ENCODE results near the gene TRMT61A.

The TRMT61A gene

GRCh38 chr14:103561381-103562178 lies 32.6 kb downstream of the TRMT61A start:
- peak overlapping the region; percentile 99 for H3K4me3 ChIP-seq (ENCODE audit: extremely low read depth, insufficient read depth, low read length, poor library complexity, severe bottlenecking)
- no peaks in the 10 kb centered on the region for H3K9me3 ChIP-seq (ENCODE audit: control insufficient read depth, low read length)
- H3K36me3 ChIP-seq (ENCODE audit: control insufficient read depth, insufficient read depth, low read length), result peaks cover 42% of the 10 kb centered on the region
- 6 to 7% methylated on average over 23 to 31 of the region's 36 CpGs for WGBS, 2 experiments (ENCODE audit: insufficient coverage in 2 of 2)
- peaks cover 15% of the 10 kb centered on the region for H3K4me1 ChIP-seq (ENCODE audit: control insufficient read depth, insufficient read depth, low read length, poor library complexity, severe bottlenecking)
- peak overlapping the region; percentile 97 for H3K27ac ChIP-seq (ENCODE audit: low read depth, low read length, severe bottlenecking)

GRCh38 chr14:103562179-103562428 lies 33.1 kb downstream of the TRMT61A start:
- Histone ChIP-seq H3K4me1 (ENCODE audit: control insufficient read depth, insufficient read depth, low read length, poor library complexity, severe bottlenecking) (peaks cover 15% of the 10 kb centered on the region), H3K9me3 (ENCODE audit: control insufficient read depth, low read length) (no peaks in the 10 kb centered on the region), H3K27ac (ENCODE audit: low read depth, low read length, severe bottlenecking) (peak overlapping the region; percentile 97), H3K4me3 (ENCODE audit: extremely low read depth, insufficient read depth, low read length, poor library complexity, severe bottlenecking) (peak overlapping the region; percentile 99), H3K36me3 (ENCODE audit: control insufficient read depth, insufficient read depth, low read length) (peaks cover 42% of the 10 kb centered on the region)
- WGBS, 2 experiments (ENCODE audit: insufficient coverage in 2 of 2), result 0% methylated on average over 20 to 23 of the region's 25 CpGs

- H3K4me1 ChIP-seq (ENCODE audit: control insufficient read depth, insufficient read depth, low read length, poor library complexity, severe bottlenecking), result peaks cover 15% of the 10 kb centered on the region
- peaks cover 40% of the 10 kb centered on the region for H3K36me3 ChIP-seq (ENCODE audit: control insufficient read depth, insufficient read depth, low read length)
- 0% methylated on average over 87 to 91 of the region's 109 CpGs for WGBS, 2 experiments (ENCODE audit: insufficient coverage in 2 of 2)
- peak within 1 kb of the TSS; percentile 97 for H3K27ac ChIP-seq (ENCODE audit: low read depth, low read length, severe bottlenecking)
- no peaks in the 10 kb centered on the region for H3K9me3 ChIP-seq (ENCODE audit: control insufficient read depth, low read length)
- H3K4me3 ChIP-seq (ENCODE audit: extremely low read depth, insufficient read depth, low read length, poor library complexity, severe bottlenecking), result peak within 1 kb of the TSS; percentile 99
Observed at GRCh38 chr14:103562429-103563225, 33.6 kb downstream of the TRMT61A start, which contains the start of the genes BAG5 and COA8. Gene BAG5 (minus strand): TSS chr14:103562657. CDS start chr14:103561164, 1,493 bp downstream. Gene COA8 (plus strand): TSS chr14:103562960. CDS start chr14:103563002, 42 bp downstream.

- WGBS, 2 experiments (ENCODE audit: insufficient coverage in 2 of 2), result 2% methylated on average over 19 to 21 of the region's 22 CpGs
- peaks cover 16% of the 10 kb centered on the region for H3K4me1 ChIP-seq (ENCODE audit: control insufficient read depth, insufficient read depth, low read length, poor library complexity, severe bottlenecking)
- H3K9me3 ChIP-seq (ENCODE audit: control insufficient read depth, low read length), result no peaks in the 10 kb centered on the region
- peaks cover 37% of the 10 kb centered on the region for H3K36me3 ChIP-seq (ENCODE audit: control insufficient read depth, insufficient read depth, low read length)
- H3K4me3 ChIP-seq (ENCODE audit: extremely low read depth, insufficient read depth, low read length, poor library complexity, severe bottlenecking), result peak overlapping the region; percentile 99
- H3K27ac ChIP-seq (ENCODE audit: low read depth, low read length, severe bottlenecking), result no peak overlapping the region
Observed at GRCh38 chr14:103563226-103563620, 34.2 kb downstream of the TRMT61A start.

GRCh38 chr14:103563844-103564505 lies 35.0 kb downstream of the TRMT61A start:
- Histone ChIP-seq H3K27ac (ENCODE audit: low read depth, low read length, severe bottlenecking) (no peak overlapping the region), H3K4me1 (ENCODE audit: control insufficient read depth, insufficient read depth, low read length, poor library complexity, severe bottlenecking) (peaks cover 12% of the 10 kb centered on the region), H3K9me3 (ENCODE audit: control insufficient read depth, low read length) (no peaks in the 10 kb centered on the region), H3K36me3 (ENCODE audit: control insufficient read depth, insufficient read depth, low read length) (peaks cover 31% of the 10 kb centered on the region), H3K4me3 (ENCODE audit: extremely low read depth, insufficient read depth, low read length, poor library complexity, severe bottlenecking) (peak overlapping the region; percentile 99)
- 71 to 77% methylated on average over 17 to 19 of the region's 21 CpGs for WGBS, 2 experiments (ENCODE audit: insufficient coverage in 2 of 2)

GRCh38 chr14:103568952-103569351 lies 40.0 kb downstream of the TRMT61A start:
- Histone ChIP-seq H3K27ac (ENCODE audit: low read depth, low read length, severe bottlenecking) (peak overlapping the region; percentile 54), H3K9me3 (ENCODE audit: control insufficient read depth, low read length) (no peaks in the 10 kb centered on the region), H3K4me1 (ENCODE audit: control insufficient read depth, insufficient read depth, low read length, poor library complexity, severe bottlenecking) (peaks cover 15% of the 10 kb centered on the region), H3K4me3 (ENCODE audit: extremely low read depth, insufficient read depth, low read length, poor library complexity, severe bottlenecking) (no peak overlapping the region), H3K36me3 (ENCODE audit: control insufficient read depth, insufficient read depth, low read length) (peaks cover 33% of the 10 kb centered on the region)
- WGBS, 2 experiments (ENCODE audit: insufficient coverage in 2 of 2), result 41 to 46% methylated on average over 5 of the region's 8 CpGs

- Histone ChIP-seq H3K4me3 (ENCODE audit: extremely low read depth, insufficient read depth, low read length, poor library complexity, severe bottlenecking) (no peak overlapping the region), H3K36me3 (ENCODE audit: control insufficient read depth, insufficient read depth, low read length) (peaks cover 38% of the 10 kb centered on the region), H3K4me1 (ENCODE audit: control insufficient read depth, insufficient read depth, low read length, poor library complexity, severe bottlenecking) (peaks cover 11% of the 10 kb centered on the region), H3K27ac (ENCODE audit: low read depth, low read length, severe bottlenecking) (peak overlapping the region; percentile 54), H3K9me3 (ENCODE audit: control insufficient read depth, low read length) (no peaks in the 10 kb centered on the region)
- WGBS, 2 experiments (ENCODE audit: insufficient coverage in 2 of 2), result 69 to 82% methylated on average over 7 to 9 of the region's 11 CpGs
Observed at GRCh38 chr14:103569408-103569807, 40.4 kb downstream of the TRMT61A start.

- Histone ChIP-seq H3K4me3 (ENCODE audit: extremely low read depth, insufficient read depth, low read length, poor library complexity, severe bottlenecking) (no peak overlapping the region), H3K36me3 (ENCODE audit: control insufficient read depth, insufficient read depth, low read length) (peaks cover 57% of the 10 kb centered on the region), H3K27ac (ENCODE audit: low read depth, low read length, severe bottlenecking) (no peak overlapping the region), H3K4me1 (ENCODE audit: control insufficient read depth, insufficient read depth, low read length, poor library complexity, severe bottlenecking) (peaks cover 21% of the 10 kb centered on the region), H3K9me3 (ENCODE audit: control insufficient read depth, low read length) (no peaks in the 10 kb centered on the region)
- WGBS, 2 experiments (ENCODE audit: insufficient coverage in 2 of 2), result 85 to 90% methylated on average over 3 to 5 of the region's 6 CpGs
Observed at GRCh38 chr14:103574104-103574503, 45.1 kb downstream of the TRMT61A start.

- 94 to 99% methylated on average over 16 to 18 of the region's 18 CpGs for WGBS, 2 experiments (ENCODE audit: insufficient coverage in 2 of 2)
- H3K36me3 ChIP-seq (ENCODE audit: control insufficient read depth, insufficient read depth, low read length), result peaks cover 58% of the 10 kb centered on the region
- no peaks in the 10 kb centered on the region for H3K9me3 ChIP-seq (ENCODE audit: control insufficient read depth, low read length)
- H3K4me1 ChIP-seq (ENCODE audit: control insufficient read depth, insufficient read depth, low read length, poor library complexity, severe bottlenecking), result peaks cover 18% of the 10 kb centered on the region
- no peak overlapping the region for H3K27ac ChIP-seq (ENCODE audit: low read depth, low read length, severe bottlenecking)
- H3K4me3 ChIP-seq (ENCODE audit: extremely low read depth, insufficient read depth, low read length, poor library complexity, severe bottlenecking), result no peak overlapping the region
Observed at GRCh38 chr14:103574707-103575285, 45.8 kb downstream of the TRMT61A start.

GRCh38 chr14:103576371-103577024 lies 47.5 kb downstream of the TRMT61A start:
- peaks cover 70% of the 10 kb centered on the region for H3K36me3 ChIP-seq (ENCODE audit: control insufficient read depth, insufficient read depth, low read length)

More at GRCh38 chr14:103576371-103577024, 47.5 kb downstream of the TRMT61A start:
- Histone ChIP-seq H3K27ac (ENCODE audit: low read depth, low read length, severe bottlenecking) (peak overlapping the region; percentile 68), H3K4me1 (ENCODE audit: control insufficient read depth, insufficient read depth, low read length, poor library complexity, severe bottlenecking) (peaks cover 15% of the 10 kb centered on the region), H3K4me3 (ENCODE audit: extremely low read depth, insufficient read depth, low read length, poor library complexity, severe bottlenecking) (no peak overlapping the region), H3K9me3 (ENCODE audit: control insufficient read depth, low read length) (no peaks in the 10 kb centered on the region)
- WGBS, 2 experiments (ENCODE audit: insufficient coverage in 2 of 2), result 50 to 60% methylated on average over 4 to 6 of the region's 9 CpGs

Measured in mesodermal cell (in vitro differentiated cells).